ENCODE data around the gene CSPG4. TPM values are rescaled to one million over a fixed set of nuclear protein-coding genes. Genes with fewer than 3 reads are reported as not detected.
"Not testable (repeated sequence)": the region's sequence is repeated elsewhere in the genome, so short reads cannot be mapped to it uniquely, and the experiment has no call there.

CSPG4 gene
- total RNA-seq, 1 donor from 2014 or later: 57.5 TPM

DNA sequence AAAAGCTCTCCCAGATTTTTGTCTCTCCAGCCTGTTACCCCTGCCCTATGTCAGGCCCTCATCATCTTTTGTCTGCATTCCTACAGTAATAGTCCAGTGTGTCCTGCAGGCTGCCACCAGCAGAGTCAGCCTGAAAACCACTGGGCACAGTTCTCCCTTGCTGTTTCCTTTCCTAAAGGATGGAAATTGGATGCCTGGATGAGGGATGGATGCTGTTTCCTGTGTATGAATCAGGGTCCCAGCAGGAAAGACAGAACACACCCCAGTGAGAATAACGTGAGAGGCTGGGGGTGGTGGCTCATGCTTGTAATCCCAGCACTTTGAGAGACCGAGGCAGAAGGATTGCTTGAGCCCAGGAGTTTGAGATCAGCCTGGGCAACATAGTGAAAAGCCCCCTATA lies 68.3 kb downstream of the CSPG4 start:
- ATAC-seq: no peak
- DNase-seq (ENCODE audit: low spot score): no peak
- intact Hi-C loops (cut with DNase I): no loop called here

DNA sequence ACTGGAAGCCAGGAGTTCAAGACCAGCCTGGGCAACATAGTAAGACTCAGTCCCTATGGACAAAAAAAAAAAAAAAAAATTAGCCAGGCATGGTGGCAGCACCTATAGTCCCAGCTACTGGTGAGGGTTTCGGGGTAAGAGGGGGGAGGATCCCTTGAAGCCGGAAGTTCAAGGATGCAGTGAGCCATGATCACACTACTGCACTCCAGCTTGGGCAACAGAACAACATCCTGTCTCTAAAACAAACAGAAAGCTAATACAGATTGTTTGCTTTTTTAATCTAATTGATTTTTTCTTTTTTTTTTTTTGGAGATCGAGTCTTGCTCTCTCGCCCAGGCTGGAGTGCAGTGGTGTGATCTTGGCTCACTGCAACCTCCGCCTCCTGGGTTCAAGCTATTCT lies 71.0 kb downstream of the CSPG4 start:
- intact Hi-C loops (cut with DNase I): no loop called here
- DNase-seq (ENCODE audit: low spot score): no peak
- no peak for ATAC-seq

DNA sequence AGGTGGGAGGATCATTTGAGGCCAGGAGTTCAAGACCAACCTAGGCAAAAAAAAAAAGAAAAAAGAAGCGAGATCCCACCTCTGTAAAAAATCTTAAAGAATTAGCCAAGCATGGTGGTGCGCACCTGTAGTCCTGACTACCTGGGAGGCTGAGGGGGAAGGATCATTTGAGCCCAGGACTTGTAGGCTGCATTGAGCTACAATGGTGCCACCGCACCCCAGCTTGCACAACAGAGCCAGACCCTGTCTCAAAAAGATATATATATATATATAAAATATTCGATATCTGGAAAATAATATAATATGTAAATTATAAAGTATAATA lies 71.5 kb downstream of the CSPG4 start:
- intact Hi-C loops (cut with DNase I): no loop called here
- ATAC-seq (no peak), DNase-seq (ENCODE audit: low spot score) (no peak)

DNA sequence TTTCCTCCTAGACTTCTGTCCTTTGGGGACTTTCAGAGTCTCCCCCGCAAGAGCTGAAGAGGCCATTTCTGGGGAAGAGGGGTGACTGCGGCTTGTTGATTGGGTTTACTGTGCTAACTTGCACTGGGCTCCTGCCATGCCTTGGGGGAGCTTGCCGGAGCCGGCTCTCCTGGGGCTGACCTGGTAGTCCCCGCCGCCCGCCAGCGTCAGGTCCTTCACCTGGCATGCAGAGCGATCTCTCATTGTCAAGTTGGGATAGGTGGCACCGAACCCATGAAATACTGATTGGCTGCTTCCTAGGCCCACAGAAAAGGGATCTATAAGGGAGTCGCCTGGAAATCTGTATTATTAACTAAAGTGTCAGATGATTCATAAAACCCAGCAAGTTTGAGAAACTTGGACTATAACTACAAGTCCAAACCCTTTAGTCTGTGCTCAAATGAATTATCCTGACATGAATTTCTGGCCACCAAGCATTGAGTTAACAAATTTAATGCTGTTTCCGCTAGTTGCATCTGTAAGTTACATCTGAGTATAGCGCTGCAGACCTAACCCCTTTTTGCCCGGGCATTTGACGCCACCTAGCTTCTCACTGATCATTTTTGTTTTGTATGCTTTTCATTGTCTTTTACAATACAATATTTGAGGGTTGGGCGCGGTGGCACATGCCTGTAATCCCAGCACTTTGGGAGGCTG lies 72.0 kb downstream of the CSPG4 start:
- intact Hi-C loops (cut with DNase I): no loop called here
- peak; percentile 49 for ATAC-seq

DNA sequence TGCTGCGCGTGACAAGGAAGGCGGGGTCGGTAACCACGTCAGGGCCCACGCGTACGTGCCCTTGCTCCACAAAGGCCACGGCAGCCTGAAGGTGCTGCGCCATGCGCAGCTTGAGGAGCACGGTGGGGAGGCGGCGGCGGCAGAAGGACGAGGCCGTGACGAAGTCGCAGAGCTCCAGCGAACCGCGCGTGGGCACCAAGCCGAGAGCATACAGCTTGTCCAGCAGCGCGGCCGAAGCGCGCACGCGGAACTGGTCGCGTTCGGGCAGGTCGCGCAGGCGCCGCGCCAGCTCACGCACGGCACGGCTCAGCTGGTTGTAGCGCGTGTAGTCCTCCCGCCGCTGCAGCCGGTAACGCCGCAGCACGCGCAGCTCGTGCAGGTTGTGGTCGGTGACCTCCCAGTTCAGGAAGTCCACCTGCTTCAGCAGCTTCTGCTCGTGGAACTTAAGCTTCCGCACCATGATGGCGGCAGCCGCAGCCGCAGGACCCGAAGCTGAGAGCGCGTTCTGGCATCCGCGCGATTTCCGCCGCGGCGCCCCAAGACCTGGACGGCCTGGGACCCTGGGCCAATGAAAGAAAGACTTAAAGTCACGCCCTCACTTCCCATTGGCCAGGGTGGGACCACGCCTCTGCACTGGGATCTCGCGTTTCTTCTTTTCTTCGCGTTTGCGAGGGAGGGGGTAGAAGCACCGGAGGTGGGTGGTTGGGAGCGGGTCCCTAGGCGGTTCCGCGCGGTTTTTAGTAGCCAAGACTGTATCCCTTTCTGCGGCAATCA lies 72.8 kb downstream of the CSPG4 start, which contains the start of gene IMP3:
Gene IMP3, minus strand, starts transcription at position 516 of the 774 bp plus-strand sequence. Its CDS starts 56 bp downstream, at position 460.
- DNase-seq (ENCODE audit: low spot score) (peak; percentile 95), ATAC-seq (peak; percentile 97)
- intact Hi-C loops (cut with DNase I): no loop called here

More for the DNA sequence above, 72.0 kb downstream of the CSPG4 start:
- DNase-seq (ENCODE audit: low spot score): no peak

DNA sequence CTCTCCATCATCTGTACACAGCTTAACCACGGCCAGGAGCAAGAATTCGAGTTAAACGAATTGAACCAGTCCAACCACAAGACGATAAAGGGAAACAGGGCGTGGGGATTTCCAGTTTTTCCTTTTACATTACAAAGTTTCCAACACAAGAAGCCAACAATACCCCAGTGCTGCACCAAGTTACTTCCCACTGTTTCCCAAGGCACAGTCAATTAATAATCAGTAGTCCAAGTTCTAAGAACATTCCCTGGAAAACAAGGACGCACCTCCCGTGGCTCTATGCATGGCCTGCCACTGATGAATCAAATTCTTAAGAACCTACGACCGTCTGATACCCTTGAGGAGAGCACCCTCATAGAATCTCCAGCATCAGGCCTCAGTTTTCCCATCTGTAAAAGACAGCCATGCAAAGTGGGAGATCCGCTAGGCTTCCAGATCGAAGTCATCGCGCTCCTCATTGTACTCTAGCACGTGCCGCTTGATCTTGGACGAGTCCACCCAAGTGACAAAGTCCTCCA lies 73.4 kb downstream of the CSPG4 start:
- intact Hi-C loops (cut with DNase I): no loop called here
- DNase-seq (ENCODE audit: low spot score): no peak
- no peak for ATAC-seq

DNA sequence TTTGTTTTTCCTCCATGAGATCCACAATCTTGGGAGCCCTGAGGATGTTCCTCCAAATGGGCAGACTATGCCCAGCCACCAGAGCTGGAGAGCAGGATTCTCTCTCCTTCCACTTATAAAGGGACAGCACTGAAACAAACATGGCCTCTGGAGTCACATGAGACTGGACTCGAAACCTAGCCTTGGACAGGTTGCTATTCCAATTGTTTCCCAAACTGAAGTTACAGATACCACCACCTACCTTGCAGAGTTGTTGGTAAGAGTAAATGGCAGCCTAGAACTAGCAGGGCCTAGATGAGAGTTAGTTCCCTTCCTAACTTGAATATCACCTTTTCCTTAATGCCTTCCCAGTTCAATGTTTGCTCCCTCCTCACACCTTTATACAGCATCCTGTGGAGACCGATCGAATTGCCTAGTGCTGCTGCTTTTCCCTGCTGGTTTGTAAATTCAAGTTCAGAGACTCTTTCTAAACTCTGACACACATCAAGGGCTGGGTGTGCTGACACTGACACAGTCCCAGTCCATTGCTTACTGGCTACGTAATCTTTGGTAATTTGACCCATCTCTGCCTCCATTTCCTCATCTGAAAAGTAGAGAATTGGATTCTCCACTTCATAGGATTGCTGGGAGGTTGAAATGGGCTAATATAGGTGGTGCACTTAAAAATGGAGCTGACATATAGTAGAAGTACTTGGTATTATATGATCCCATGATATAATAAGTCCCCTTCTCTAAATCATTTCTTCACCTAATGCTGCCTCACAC lies 75.2 kb downstream of the CSPG4 start:
- DNase-seq (ENCODE audit: low spot score) (no peak), ATAC-seq (no peak)
- intact Hi-C loops (cut with DNase I): no loop called here

DNA sequence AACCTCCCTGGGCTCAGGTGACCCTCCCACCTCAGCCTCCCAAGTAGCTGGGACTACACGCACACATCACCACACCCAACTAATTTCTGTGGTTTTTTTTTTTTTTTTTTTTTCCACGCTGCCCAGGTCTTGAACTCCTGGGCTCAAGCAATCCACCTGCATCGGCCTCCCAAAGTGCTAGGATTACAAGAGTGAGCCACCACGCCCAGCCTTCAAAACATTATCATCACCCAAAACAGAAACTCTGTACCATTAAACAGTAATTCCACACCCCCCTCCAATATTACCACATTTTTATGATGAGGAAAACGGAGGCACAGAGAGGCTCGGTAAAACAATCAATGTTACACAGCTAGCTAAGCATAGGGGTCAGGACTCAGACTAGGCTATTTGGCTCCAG lies 76.6 kb downstream of the CSPG4 start:
- intact Hi-C loops (cut with DNase I): no loop called here
- DNase-seq (ENCODE audit: low spot score): no peak
- ATAC-seq: no peak

DNA sequence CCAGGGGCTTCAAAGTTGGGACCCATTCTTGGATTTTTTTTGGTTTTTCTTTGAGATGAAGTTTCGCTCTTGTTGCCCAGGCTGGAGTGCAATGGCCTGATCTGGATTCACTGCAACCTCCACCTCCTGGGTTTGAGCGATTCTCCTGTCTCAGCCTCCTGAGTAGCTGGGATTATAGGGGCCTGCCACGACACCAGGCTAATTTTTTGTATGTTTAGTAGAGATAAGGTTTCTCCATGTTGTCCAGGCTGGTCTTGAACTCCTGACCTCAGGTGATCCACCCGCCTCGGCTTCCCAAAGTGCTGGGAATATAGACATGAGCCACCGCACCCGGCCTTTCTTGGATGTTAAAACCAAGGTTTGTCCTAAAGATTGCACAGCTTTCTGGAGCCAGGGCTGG lies 78.7 kb downstream of the CSPG4 start:
- ATAC-seq; intact Hi-C loops (cut with DNase I); DNase-seq (ENCODE audit: low spot score): not testable (repeated sequence)

DNA sequence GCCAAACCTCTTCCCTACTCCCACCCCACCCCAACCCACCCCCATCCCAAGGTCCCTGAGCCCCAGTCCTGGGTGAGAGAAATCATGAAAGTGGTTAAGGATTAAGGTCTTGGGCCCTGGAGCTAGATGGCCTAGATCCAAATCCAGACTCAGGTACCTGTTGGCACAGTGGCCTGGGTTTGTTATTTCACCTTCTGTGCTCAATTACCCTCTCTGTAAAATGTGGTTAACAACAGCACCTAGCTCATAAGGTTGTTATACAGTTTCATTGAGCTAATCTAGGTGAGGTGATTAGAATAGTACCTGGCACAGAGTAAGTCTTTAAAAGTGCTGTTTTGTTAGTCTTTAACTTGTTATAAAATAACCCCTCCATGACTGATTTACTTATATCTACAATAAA lies 80.7 kb downstream of the CSPG4 start:
- DNase-seq (ENCODE audit: low spot score): no peak
- intact Hi-C loops (cut with DNase I): no loop called here
- no peak for ATAC-seq

DNA sequence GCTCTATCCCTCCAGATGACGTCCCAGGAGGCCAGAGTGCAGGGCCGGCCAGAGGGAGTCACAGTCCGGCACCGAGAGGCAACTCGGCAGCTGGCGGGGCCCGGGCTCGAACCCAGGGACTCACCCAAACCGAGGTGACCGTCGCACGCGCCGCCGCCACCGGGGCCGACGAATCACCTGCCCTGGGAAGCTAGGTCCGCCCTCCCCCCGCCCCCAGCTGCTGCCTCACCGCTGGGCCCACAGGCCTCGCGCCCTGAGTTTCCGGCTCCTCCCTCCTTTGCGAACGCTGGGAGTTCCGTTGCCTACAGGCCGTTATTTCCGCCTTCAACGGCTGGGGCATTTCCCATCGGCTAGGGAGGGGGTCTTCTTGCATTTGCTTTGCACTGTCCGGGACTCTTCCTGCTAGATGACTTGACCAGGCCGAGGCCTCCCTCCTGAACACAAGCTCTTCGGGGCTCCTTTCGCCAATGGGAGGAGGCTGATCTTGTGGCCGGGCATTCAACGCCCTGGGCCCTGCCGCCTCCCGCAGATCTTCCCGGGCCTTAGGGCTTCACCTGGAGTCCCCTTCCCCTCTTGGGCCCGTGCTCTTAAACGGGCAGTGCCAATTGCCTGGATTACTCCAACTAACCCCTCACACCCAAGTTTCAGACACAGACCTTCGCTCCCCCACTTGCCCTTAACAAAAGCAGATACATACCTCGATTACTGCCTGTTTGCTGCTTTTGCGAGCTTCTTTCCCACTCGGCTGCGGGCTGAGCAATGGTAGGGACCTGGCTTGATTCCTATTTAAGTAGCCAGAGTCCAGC lies 86.9 kb downstream of the CSPG4 start, which contains the start of gene SNUPN:
Gene SNUPN, minus strand, starts transcription at position 184 of the 806 bp plus-strand sequence. CDS start 4,674 bp downstream, outside the sequence.
- intact Hi-C loops (cut with DNase I): no loop called here
- ATAC-seq: peak; percentile 92
- DNase-seq (ENCODE audit: low spot score): peak; percentile 95

Other genes with a start within 250 kb of the CSPG4 start
- 45.3 TPM for gene PTPN9, start 133.5 kb downstream of the CSPG4 start, total RNA-seq
- 23.7 TPM for gene SNUPN, start 87.1 kb downstream of the CSPG4 start, total RNA-seq
- 47.2 TPM for gene IMP3, start 72.6 kb downstream of the CSPG4 start, total RNA-seq
- gene SNX33, start 64.9 kb downstream of the CSPG4 start, total RNA-seq: 33.2 TPM
- gene UBE2Q2, start 130.6 kb upstream of the CSPG4 start, total RNA-seq: 34.1 TPM
- 23.2 TPM for gene FBXO22, start 191.0 kb upstream of the CSPG4 start, total RNA-seq